ES-I3 (cell line): ENCODE results near the gene SEMA7A.

Experiments
- H3K36me3 ChIP-seq: 2 replicates; pipeline ENCODE4 v1.6.1; 2013; ENCODE audit warnings: mild to moderate bottlenecking, low read length, control low read depth, moderate library complexity; ENCODE audit not compliant: insufficient read depth
- H3K4me1 ChIP-seq: 2 replicates; pipeline ENCODE4 v1.6.1; 2013; ENCODE audit warnings: mild to moderate bottlenecking, control low read depth, low read length; ENCODE audit not compliant: insufficient read depth
- H3K9ac ChIP-seq: 2 replicates; pipeline ENCODE4 v1.6.1; 2013; ENCODE audit warnings: low read depth, mild to moderate bottlenecking, low read length, moderate library complexity
- H3K9me3 ChIP-seq: 2 replicates; pipeline ENCODE4 v1.6.1; 2013; ENCODE audit warnings: mild to moderate bottlenecking, low read length, moderate library complexity; ENCODE audit not compliant: control insufficient read depth, insufficient read depth

The SEMA7A gene

GRCh38 chr15:74420193-74420905 lies 13.4 kb downstream of the SEMA7A start:
- no peaks in the 10 kb centered on the region for H3K36me3 ChIP-seq
- no peak overlapping the region for H3K9ac ChIP-seq
- no peaks in the 10 kb centered on the region for H3K9me3 ChIP-seq
- H3K4me1 ChIP-seq: peaks cover 44% of the 10 kb centered on the region

GRCh38 chr15:74419432-74419831 lies 14.3 kb downstream of the SEMA7A start:
- H3K36me3 ChIP-seq: no peaks in the 10 kb centered on the region; the same call in 1 of the 2 replicates
- peaks cover 38% of the 10 kb centered on the region for H3K4me1 ChIP-seq
- no peak overlapping the region for H3K9ac ChIP-seq
- H3K9me3 ChIP-seq: no peaks in the 10 kb centered on the region

- Histone ChIP-seq H3K9me3 (no peaks in the 10 kb centered on the region), H3K9ac (no peak overlapping the region), H3K36me3 (no peaks in the 10 kb centered on the region; the same call in 1 of the 2 replicates), H3K4me1 (peaks cover 32% of the 10 kb centered on the region)
These were observed 15.0 kb downstream of the SEMA7A start for GRCh38 chr15:74418575-74419338.

- Histone ChIP-seq H3K9ac (no peak overlapping the region), H3K36me3 (no peaks in the 10 kb centered on the region; the same call in 1 of the 2 replicates), H3K9me3 (no peaks in the 10 kb centered on the region), H3K4me1 (peaks cover 21% of the 10 kb centered on the region)
These were observed 16.1 kb downstream of the SEMA7A start for GRCh38 chr15:74417670-74418069.

- Histone ChIP-seq H3K4me1 (peaks cover 16% of the 10 kb centered on the region), H3K9me3 (no peaks in the 10 kb centered on the region), H3K9ac (no peak overlapping the region), H3K36me3 (no peaks in the 10 kb centered on the region; the same call in 1 of the 2 replicates)
These were observed 16.5 kb downstream of the SEMA7A start for GRCh38 chr15:74417225-74417624.

- H3K9me3 ChIP-seq: no peaks in the 10 kb centered on the region
- peaks cover 7% of the 10 kb centered on the region; the same call in 1 of the 2 replicates for H3K4me1 ChIP-seq
- H3K36me3 ChIP-seq: no peaks in the 10 kb centered on the region; the same call in 1 of the 2 replicates
- no peak overlapping the region for H3K9ac ChIP-seq
These were observed 17.5 kb downstream of the SEMA7A start for GRCh38 chr15:74415966-74416916.

GRCh38 chr15:74414603-74415338 lies 19.0 kb downstream of the SEMA7A start:
- H3K9ac ChIP-seq: no peak overlapping the region

GRCh38 chr15:74414081-74414580 lies 19.6 kb downstream of the SEMA7A start:
- Histone ChIP-seq H3K4me1 (no peaks in the 10 kb centered on the region), H3K9ac (no peak overlapping the region), H3K9me3 (no peaks in the 10 kb centered on the region), H3K36me3 (no peaks in the 10 kb centered on the region; the same call in 1 of the 2 replicates)

More at GRCh38 chr15:74414603-74415338, 19.0 kb downstream of the SEMA7A start:
- H3K9me3 ChIP-seq: no peaks in the 10 kb centered on the region
- H3K4me1 ChIP-seq: no peaks in the 10 kb centered on the region; the same call in 1 of the 2 replicates
- no peaks in the 10 kb centered on the region; the same call in 1 of the 2 replicates for H3K36me3 ChIP-seq

GRCh38 chr15:74413350-74414080 lies 20.2 kb downstream of the SEMA7A start:
- no peaks in the 10 kb centered on the region; the same call in 1 of the 2 replicates for H3K36me3 ChIP-seq
- H3K4me1 ChIP-seq: no peaks in the 10 kb centered on the region; the same call in 1 of the 2 replicates
- H3K9me3 ChIP-seq: no peaks in the 10 kb centered on the region
- no peak overlapping the region for H3K9ac ChIP-seq

GRCh38 chr15:74412159-74412558 lies 21.6 kb downstream of the SEMA7A start:
- Histone ChIP-seq H3K36me3 (no peaks in the 10 kb centered on the region; the same call in 1 of the 2 replicates), H3K9me3 (no peaks in the 10 kb centered on the region), H3K4me1 (peaks cover 9% of the 10 kb centered on the region; the same call in 1 of the 2 replicates), H3K9ac (no peak overlapping the region)

GRCh38 chr15:74411686-74412085 lies 22.1 kb downstream of the SEMA7A start:
- Histone ChIP-seq H3K36me3 (no peaks in the 10 kb centered on the region; the same call in 1 of the 2 replicates), H3K9me3 (no peaks in the 10 kb centered on the region), H3K4me1 (peaks cover 13% of the 10 kb centered on the region), H3K9ac (no peak overlapping the region)

GRCh38 chr15:74410502-74410901 lies 23.3 kb downstream of the SEMA7A start:
- H3K9ac ChIP-seq: no peak overlapping the region
- no peaks in the 10 kb centered on the region; the same call in 1 of the 2 replicates for H3K36me3 ChIP-seq
- H3K4me1 ChIP-seq: peaks cover 16% of the 10 kb centered on the region

GRCh38 chr15:74409225-74409624 lies 24.5 kb downstream of the SEMA7A start:
- H3K4me1 ChIP-seq: peaks cover 16% of the 10 kb centered on the region
- no peaks in the 10 kb centered on the region for H3K36me3 ChIP-seq

More at GRCh38 chr15:74410502-74410901, 23.3 kb downstream of the SEMA7A start:
- no peaks in the 10 kb centered on the region for H3K9me3 ChIP-seq

More at GRCh38 chr15:74409225-74409624, 24.5 kb downstream of the SEMA7A start:
- H3K9me3 ChIP-seq: no peaks in the 10 kb centered on the region
- H3K9ac ChIP-seq: no peak overlapping the region
